Testis (tissue), 3 donors: ENCODE results near the gene LRMDA. TPM values are rescaled to one million over a fixed set of nuclear protein-coding genes. Genes with fewer than 3 reads are reported as not detected.

ENCODE experiments used
- DNase-seq: peaks from one replicate; pipeline ENCODE4 v3.0.0-alpha.2; 2019
- H3K27ac ChIP-seq, 2 donors: fragments of 200-600 bp; sonication (generic); one replicate each; pipeline ENCODE4 v1.5.1; 2019
- H3K27me3 ChIP-seq: fragments of 200-600 bp; sonication (generic); one replicate; pipeline ENCODE4 v1.5.1; 2019
- H3K36me3 ChIP-seq: fragments of 200-600 bp; sonication (generic); one replicate; pipeline ENCODE4 v1.5.1; 2017; ENCODE audit warnings: low read depth; ENCODE audit errors: missing control alignments
- H3K4me1 ChIP-seq: fragments of 200-600 bp; sonication (generic); one replicate; pipeline ENCODE4 v1.5.1; 2019
- H3K4me3 ChIP-seq, 2 donors: fragments of 200-600 bp; sonication (generic); one replicate each; pipeline ENCODE4 v1.5.1; 2017 to 2019
- H3K9me3 ChIP-seq: fragments of 200-600 bp; sonication (generic); one replicate; pipeline ENCODE4 v1.5.1; 2017
- CTCF ChIP-seq, 3 experiments: fragments of 450-650 bp in 2 of 3; fragments of 200-600 bp in 1 of 3; sonication (generic) in 1 of 3; IDR thresholded peaks; one replicate each; pipeline ENCODE4 v1.5.1; 2016 to 2019; ENCODE audit warnings: antibody characterized with exemption in 3 of 3, mild to moderate bottlenecking in 2 of 3, moderate library complexity in 1 of 3
- POLR2A ChIP-seq: fragments of 450-650 bp; IDR thresholded peaks from one replicate; pipeline ENCODE4 v1.6.1; 2017; ENCODE audit warnings: antibody characterized with exemption, mild to moderate bottlenecking, moderate library complexity
- WGBS, 2 donors: methylation state at CpG; one replicate each; pipeline ENCODE4 v1.1.5; 2018; 5-methylcytosine and 5-hydroxymethylcytosine counted together
- intact Hi-C: fragments of 100-400 bp; cut with DNase I; formaldehyde crosslinking; loops from one replicate; pipeline ENCODE4 v1.15.1; 2023; ENCODE audit warnings: low total_unique reads
- polyA plus RNA-seq: library from polyadenylated mRNA; stranded (reverse); fragments of 350-450 nt; fragmentation: Illumina TruSeq; extraction: RNeasy Lipid Tissue Mini Kit (QIAGEN cat#74804); gene quantifications from one replicate; pipeline ENCODE4 v1.2.3, GENCODE V29; 2014; ENCODE audit warnings: low read depth, low replicate concordance; ENCODE audit not compliant: insufficient read depth
- total RNA-seq, 2 donors: library from RNA; depleted of rRNA; stranded (reverse); fragments of >200 nt; gene quantifications; one replicate each; pipeline ENCODE4 v1.2.3, GENCODE V29; 2016

Gene LRMDA
- total and polyA plus RNA-seq, 3 donors from 2014 or later: 7.6 to 13.8 (median 10.6) TPM

- TF ChIP-seq POLR2A: no peak
- intact Hi-C loops: no loop called here
- 81 to 91% methylated on average over 3 of the region's 3 CpGs for WGBS, 2 donors
- no peaks in the 10 kb centered on the region for H3K27me3 ChIP-seq
- no peak for DNase-seq
- no peaks in the 10 kb centered on the region for H3K9me3 ChIP-seq
- H3K27ac ChIP-seq: no peak overlapping the region
- no peaks in the 10 kb centered on the region for H3K4me1 ChIP-seq
- no peak overlapping the region for H3K4me3 ChIP-seq
- H3K36me3 ChIP-seq: no peaks in the 10 kb centered on the region
These were observed 501.5 kb downstream of the LRMDA start for GRCh38 chr10:75932921-75933320.

GRCh38 chr10:75935240-75935639, 503.8 kb downstream of the LRMDA start:
- 66 to 73% methylated on average over 3 of the region's 3 CpGs for WGBS, 2 donors
- no peak for TF ChIP-seq POLR2A
- no peak for TF ChIP-seq CTCF (IDR thresholded peaks at IDR 0.05)

GRCh38 chr10:75935650-75936400, 504.4 kb downstream of the LRMDA start:
- intact Hi-C loops: no loop called here
- H3K36me3 ChIP-seq: no peaks in the 10 kb centered on the region
- 83 to 84% methylated on average over 5 of the region's 5 CpGs for WGBS, 2 donors
- DNase-seq: no peak
- H3K27me3 ChIP-seq: no peaks in the 10 kb centered on the region
- H3K9me3 ChIP-seq: no peaks in the 10 kb centered on the region
- H3K4me1 ChIP-seq: no peaks in the 10 kb centered on the region
- TF ChIP-seq POLR2A: no peak
- TF ChIP-seq CTCF (IDR thresholded peaks at IDR 0.05): no peak
- H3K27ac ChIP-seq: no peak overlapping the region
- H3K4me3 ChIP-seq: no peak overlapping the region

More at GRCh38 chr10:75935240-75935639, 503.8 kb downstream of the LRMDA start:
- H3K36me3 ChIP-seq: no peaks in the 10 kb centered on the region
- no peaks in the 10 kb centered on the region for H3K27me3 ChIP-seq
- intact Hi-C loops: no loop called here
- no peak for DNase-seq
- no peak overlapping the region for H3K27ac ChIP-seq
- H3K4me1 ChIP-seq: no peaks in the 10 kb centered on the region
- no peak overlapping the region for H3K4me3 ChIP-seq
- no peaks in the 10 kb centered on the region for H3K9me3 ChIP-seq

GRCh38 chr10:75936841-75937240, 505.4 kb downstream of the LRMDA start:
- H3K4me3 ChIP-seq: no peak overlapping the region
- H3K27ac ChIP-seq: no peak overlapping the region
- no peak for DNase-seq
- H3K36me3 ChIP-seq: no peaks in the 10 kb centered on the region
- H3K4me1 ChIP-seq: no peaks in the 10 kb centered on the region
- TF ChIP-seq CTCF (IDR thresholded peaks at IDR 0.05): no peak
- no peak for TF ChIP-seq POLR2A
- WGBS, 2 donors: 63 to 72% methylated on average over 2 of the region's 2 CpGs
- no peaks in the 10 kb centered on the region for H3K9me3 ChIP-seq
- intact Hi-C loops: no loop called here
- H3K27me3 ChIP-seq: no peaks in the 10 kb centered on the region

GRCh38 chr10:75937823-75938222, 506.4 kb downstream of the LRMDA start:
- no peak for DNase-seq
- no peaks in the 10 kb centered on the region for H3K9me3 ChIP-seq
- no peaks in the 10 kb centered on the region for H3K4me1 ChIP-seq
- TF ChIP-seq CTCF (IDR thresholded peaks at IDR 0.05) (no peak), POLR2A (no peak)
- intact Hi-C loops: no loop called here
- H3K4me3 ChIP-seq: no peak overlapping the region
- H3K27me3 ChIP-seq: no peaks in the 10 kb centered on the region
- no peaks in the 10 kb centered on the region for H3K36me3 ChIP-seq
- H3K27ac ChIP-seq: no peak overlapping the region
- WGBS, 2 donors: 59 to 79% methylated on average over 2 of the region's 2 CpGs
